ENCODE results near the gene SSMEM1.
"Not testable (repeated sequence)": the region's sequence is repeated elsewhere in the genome, so short reads cannot be mapped to it uniquely, and the experiment has no call there.

SSMEM1 gene

DNA sequence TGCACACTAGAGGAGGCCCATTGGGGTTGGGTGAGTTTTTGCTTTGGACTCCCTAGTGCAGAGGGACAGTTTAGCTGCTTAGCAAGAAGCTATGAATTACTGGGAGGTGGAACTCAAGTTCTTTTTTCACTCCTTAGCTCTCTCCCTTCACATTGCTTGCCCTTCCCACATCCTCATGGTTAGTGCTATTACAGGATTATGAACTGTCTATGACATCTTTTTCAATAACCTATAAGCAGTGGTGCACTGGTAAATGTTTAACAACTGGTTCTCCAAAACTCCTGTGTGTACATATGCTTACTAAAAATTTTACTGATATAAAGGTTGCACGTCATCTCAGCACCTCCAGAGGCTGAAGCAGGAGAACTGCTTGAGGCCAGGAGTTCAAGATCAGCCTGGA lies 6.2 kb downstream of the SSMEM1 start:
- DNase-seq = no peak

DNA sequence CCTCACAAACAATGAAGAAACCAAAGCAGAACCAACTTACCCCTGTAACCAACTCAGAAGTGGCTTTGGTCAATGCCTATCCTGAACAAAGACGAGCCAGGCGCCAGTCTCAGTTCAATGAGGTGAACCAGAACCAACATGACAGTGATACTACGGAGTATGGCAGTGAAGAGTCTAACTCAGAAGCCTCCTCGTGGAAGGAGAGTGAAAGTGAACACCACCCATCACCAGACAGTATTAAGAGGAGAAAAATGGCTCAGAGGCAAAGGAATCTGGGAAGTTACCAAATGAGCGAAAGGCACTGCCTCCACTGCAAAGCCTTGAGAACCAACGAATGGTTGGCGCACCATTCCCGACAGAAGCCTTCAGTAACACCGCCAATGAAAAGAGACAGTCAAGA lies 8.4 kb downstream of the SSMEM1 start:
- DNase-seq = no peak

DNA sequence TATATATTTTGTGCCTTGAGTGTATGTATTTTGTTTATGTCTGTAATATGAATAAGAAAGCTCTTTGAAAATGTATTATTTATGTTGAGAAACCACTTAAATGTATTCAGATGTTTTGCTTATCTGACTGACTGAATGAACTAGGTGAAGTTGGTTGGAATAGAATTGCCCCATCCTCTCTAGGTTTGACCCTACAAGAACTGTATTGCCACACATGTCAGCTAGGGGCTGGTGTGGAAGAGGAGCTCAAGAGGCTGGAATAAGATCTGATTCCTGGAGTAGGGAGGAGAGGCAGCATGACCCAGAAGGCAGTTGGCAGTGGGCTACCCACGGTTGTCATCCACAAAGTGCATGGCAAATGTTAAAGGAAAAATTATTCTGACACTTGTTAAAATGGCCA lies 9.1 kb downstream of the SSMEM1 start:
- no peak for DNase-seq

DNA sequence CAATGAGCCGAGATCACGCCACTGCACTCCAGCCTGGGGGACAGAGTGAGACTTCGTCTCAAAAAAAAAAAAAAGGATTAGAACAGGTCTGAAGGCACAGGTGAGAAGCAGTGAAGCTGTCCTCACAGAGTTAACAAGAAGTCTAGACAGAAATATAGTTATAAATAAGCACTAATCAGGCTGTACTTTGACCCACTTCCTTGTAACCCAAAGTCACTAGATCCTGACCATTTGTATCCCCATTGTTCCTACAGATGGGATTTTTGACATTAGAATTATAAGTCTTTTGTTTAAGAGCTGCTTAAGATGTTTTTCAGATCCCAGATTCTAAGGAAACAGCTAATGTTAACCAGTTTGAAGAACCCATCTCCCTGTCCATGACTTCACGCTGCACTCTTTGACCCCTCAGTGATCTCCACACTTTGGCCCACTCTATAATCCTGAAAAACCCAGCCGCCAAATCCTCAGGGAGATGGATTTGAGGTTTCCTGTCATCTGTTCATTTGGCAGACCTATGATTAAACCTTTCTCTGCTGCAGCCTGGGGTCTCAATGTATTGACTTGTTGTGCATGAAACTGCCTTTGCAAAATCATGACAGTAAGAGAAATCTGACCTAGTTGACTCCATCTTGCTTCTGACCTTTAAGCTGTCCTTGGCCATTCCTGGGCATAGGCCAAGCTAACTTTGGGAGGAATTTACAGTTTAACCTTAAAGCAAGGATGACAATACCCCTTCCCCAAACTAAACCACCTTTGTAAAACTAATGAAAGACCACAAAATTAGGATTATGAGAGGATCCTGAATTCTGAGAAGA lies 11.4 kb downstream of the SSMEM1 start:
- DNase-seq = no peak

DNA sequence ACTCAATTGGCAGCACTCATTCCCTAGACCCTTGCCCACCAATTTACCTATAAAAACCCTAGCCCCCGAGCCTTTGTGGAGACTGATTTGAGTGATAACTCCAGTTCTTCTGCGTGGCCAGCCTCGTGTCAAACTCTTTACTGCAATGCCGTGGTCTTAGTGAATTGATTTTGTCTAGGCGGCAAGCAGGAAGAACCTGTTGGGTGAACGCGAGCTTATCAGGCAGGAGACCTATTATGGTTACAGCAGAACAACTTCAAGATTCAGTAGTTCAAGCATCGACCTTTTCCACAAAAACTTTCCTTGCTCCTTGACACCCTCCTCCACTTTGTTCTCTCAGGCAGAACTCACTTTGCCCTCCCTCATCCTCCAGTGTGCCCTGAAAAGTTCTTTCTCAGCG lies 12.2 kb downstream of the SSMEM1 start:
- no peak for DNase-seq

DNA sequence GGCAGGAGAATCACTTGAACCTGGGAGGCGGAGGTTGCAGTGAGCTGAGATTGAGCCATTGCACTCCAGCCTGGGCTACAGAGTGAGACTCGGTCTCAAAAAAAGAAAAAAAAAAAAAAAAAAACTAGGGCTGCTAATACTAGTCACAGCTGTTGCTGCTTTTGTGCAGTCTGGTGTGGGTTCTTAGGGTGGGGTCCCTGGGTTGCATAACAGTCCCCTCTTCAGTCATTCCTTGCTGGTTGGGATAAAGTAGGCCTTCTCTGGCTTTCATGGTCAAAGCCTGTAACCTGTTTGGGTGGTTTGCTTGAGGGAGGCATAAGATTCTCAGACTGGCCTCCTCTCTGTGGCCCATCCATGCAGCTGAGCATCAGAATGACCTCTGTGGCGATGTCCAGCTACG lies 14.1 kb downstream of the SSMEM1 start:
- no peak for DNase-seq

DNA sequence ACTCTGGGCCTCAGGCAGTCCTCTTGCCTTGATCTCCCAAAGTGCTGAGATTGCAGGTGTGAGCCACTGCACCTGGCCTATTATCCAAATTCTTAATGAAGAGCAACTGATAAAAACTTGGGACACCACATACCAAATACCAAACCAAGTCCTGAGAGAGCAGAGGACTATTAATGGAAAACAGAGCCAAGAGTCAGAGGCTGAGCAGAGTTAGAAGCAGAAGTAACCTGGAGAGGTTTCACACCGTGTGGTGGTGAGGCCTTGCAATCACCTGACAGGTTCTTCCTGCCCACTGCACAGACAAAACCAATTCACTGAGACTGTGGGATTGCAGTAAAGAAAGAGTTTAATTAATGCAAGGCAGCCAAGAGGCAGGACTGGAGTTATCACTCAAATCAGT lies 16.0 kb downstream of the SSMEM1 start:
- no peak for DNase-seq

DNA sequence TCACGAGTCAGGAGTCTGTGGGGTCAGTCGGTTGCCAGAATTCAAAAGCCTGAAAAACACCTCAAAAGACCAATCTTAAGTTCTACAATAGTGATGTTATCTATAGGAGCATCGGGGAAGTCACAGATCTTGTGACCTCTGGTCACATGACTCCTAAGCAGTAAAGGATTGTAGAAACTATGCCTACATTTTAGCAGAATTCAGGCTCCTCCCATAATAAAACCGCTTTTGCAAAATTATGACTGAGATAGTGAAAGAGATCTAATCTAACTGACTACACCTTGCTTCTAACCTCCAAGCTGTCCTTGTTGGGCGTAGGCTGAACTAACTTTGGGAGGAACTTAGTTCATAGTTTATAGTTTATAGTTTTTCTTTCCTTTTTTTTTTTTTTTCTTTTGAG lies 16.6 kb downstream of the SSMEM1 start:
- no peak for DNase-seq

DNA sequence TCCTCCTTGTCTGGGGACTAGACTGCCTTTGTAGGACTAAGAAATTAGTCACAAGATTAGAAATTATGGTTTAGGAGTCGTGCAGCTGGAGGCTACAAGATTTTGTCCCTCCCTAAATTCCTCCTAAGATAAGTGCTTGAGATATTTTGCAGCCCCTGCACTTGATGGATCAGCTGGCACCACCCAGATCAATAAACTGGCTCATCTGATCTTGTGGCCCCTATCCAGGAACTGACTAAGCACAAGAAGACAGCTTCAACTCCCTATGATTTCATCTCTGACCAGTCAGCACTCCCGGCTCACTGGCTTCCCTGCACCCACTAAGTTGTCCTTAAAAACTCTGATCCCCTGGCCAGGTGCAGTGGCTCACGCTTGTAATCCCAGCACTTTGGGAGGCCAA lies 17.3 kb downstream of the SSMEM1 start:
- DNase-seq = not testable (repeated sequence)

DNA sequence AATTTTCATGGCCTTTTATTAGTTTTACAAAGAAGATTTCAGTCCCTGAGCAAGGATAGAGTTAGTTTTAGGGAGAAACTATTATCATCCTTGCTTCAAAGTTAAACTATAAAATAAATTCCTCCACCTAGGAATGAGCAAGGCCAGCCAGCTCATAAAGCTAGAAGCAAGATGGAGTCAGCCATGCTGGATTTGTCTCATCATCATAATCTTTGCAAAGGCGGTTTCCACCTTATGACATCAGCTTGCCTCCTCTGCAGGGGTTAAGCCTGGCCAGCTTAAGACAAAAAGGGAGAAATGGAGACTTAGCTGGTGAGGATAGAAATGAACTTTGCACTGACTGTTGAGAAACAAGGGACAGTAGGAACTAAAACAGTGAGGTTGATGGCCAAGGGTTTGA lies 18.7 kb downstream of the SSMEM1 start:
- DNase-seq = no peak

DNA sequence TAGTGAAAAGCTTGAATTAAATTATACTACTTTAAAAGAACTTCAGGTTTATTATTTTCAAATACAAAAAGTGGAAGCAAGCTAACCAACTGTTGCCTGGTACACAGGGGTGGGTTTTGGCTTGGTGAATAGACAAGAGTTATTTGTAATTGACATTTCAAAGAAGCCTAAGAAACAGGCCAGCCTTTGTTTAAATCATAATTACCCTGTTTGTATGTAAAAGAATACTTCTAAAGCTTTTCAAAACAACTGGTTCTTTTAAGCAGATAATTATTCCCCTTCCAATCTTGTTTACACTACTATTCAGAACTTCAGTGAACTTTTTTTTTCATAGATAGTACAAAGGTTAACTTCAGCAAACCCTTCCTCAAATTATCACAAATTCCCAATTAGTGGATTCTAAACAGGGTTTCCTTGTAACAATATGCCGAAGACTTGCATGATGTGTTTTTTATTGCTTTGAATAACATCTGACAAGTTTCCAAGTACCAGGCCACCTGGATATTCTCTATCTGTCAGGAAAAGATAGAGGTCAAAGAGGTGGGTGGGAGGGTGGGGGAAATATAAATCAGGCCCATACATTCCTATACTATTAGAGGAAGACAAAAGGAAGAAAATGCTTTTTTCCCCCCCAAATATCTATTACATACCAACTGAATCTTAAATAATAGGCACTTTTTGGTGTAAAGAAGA lies 20.4 kb downstream of the SSMEM1 start:
- DNase-seq = no peak

DNA sequence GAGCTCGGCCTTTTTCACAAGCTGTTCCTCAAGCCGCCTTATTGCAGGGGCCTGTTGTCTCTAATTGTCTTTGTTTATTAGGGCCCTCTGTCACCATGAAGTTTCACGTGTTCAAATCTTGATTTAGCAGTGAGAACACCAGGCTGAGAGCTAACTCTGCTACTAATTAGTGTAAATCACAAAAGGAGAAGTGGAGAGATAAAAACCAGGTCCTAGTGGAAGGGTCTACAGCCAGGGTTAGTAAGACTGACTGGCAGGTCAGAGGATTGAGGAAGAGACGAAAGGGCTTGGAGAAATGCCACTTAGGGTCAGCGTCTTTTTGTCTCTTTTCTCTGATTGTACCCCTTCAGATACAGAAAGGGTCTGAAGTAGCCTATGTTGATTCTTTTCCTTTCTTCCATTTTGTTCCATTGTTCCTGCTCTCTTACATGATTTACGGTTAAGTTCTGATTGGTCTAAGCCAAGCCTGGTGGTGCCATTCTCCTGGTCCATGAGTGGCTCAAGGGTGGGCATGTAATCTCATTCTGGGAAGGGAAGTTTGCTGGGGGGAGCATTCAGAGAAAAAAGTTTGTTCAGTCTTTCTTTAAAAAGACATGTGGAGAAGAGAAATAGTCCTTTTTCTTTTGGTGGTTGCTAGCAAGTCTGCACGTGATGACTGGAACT lies 21.3 kb downstream of the SSMEM1 start:
- DNase-seq = no peak

DNA sequence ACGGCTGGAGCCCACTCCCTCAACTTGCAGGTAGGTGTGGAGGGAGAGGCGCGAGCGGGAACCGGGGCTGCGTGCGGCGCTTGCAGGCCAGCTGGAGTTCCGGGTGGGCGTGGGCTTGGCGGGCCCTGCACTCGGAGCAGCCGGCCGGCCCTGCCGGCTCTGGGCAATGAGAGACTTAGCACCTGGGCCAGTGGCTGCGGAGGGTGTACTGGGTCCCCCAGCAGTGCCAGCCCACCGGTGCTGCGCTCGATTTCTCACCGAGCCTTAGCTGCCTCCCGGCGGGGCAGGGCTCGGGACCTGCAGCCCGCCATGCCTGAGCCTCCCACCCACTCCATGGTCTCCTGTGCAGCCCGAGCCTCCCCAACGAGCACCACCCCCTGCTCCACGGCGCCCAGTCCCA lies 22.3 kb downstream of the SSMEM1 start:
- not testable (repeated sequence) for DNase-seq

DNA sequence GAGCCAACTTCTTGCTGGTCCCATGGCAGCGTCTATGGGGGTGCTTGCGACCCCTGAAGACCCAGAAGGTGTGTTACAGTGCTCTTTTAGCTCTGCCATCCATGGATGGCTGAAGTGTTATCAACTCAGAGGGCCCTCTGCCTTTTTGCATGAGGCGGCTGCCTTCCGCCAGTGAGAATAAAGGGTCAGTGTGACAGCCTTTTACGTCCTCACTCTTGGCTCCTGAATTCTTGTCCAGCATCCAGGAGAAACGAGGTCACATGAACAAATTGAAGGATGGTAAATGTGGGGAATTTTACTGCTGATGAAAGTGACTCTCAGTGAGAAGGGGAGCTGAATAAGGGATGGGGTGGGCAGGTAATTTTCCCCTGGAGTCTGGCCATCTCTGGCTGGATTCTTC lies 24.1 kb downstream of the SSMEM1 start:
- DNase-seq = no peak

DNA sequence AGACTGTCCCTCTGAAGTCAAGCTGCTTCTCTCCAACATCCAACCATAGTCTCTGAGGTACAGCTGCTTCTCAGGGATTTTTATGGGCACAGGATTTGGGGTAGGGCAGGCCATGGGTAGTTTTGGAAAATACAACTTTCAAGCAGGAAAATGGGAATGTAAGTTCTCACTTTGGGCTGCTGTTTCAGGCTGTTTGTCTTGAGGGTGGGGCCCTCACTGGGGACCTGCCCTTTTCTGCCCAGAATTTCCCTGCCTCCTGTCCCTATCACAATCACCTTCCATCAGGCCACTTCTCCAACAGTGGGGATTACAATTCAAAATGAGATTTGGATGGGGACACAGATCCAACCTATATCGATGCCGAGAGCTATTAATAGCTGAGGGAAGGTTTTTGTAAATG lies 24.5 kb downstream of the SSMEM1 start:
- no peak for DNase-seq

DNA sequence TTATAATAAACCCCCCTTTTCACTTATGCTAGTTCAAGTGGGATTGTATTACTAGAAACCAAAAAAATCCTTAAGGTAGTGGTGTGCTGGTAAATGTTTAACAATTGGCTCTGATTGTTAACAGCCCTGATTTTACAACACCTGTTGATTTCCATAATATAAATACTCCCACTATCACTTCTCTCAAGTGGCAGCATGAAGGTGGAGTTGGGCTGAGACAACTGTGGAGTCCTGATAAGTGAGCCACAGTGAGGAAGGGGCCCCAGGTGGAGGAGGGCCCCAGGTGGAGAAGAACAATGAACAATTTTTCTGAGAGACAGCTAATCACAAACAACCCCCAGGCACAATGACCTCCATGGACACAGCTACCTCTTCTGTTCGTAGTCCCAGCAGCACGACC lies 26.4 kb downstream of the SSMEM1 start:
- DNase-seq = no peak

DNA sequence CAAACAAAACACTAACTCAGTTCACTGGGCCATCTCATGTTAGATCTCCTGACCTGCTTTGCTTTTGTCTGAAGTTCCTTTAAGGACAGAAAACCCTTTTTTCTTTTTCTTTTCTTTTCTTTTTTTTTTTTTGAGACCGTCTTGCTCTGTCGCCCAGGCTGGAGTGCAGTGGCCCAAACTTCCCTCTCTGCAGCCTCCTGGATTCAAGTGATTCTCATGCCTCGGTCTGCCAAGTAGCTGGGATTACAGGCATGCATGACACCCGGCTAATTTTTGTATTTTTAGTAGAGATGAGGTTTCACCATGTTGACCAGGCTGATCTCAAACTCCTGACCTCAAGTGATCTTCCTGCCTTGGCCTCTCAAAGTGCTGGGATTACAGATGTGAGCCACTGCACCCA lies 28.7 kb downstream of the SSMEM1 start:
- DNase-seq = not testable (repeated sequence)

DNA sequence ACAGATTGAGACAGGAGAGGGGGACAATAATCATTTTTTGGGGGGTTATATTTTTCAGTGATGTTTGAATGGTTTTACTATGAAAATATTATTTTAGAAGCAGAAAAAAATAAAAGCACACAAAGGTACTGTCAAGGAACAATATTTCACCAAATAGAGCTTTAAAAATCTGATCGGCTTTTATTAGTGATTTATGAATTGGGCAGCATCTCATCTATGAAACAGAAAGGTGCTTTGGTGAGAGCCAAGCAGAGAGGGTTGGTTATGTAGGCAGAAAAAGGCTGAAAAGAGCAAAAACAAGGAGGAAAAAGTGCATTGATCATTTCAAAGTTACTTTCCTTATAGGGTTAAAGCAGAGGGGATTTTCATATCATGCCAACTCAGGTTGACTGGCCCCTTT lies 32.6 kb downstream of the SSMEM1 start:
- DNase-seq = no peak

DNA sequence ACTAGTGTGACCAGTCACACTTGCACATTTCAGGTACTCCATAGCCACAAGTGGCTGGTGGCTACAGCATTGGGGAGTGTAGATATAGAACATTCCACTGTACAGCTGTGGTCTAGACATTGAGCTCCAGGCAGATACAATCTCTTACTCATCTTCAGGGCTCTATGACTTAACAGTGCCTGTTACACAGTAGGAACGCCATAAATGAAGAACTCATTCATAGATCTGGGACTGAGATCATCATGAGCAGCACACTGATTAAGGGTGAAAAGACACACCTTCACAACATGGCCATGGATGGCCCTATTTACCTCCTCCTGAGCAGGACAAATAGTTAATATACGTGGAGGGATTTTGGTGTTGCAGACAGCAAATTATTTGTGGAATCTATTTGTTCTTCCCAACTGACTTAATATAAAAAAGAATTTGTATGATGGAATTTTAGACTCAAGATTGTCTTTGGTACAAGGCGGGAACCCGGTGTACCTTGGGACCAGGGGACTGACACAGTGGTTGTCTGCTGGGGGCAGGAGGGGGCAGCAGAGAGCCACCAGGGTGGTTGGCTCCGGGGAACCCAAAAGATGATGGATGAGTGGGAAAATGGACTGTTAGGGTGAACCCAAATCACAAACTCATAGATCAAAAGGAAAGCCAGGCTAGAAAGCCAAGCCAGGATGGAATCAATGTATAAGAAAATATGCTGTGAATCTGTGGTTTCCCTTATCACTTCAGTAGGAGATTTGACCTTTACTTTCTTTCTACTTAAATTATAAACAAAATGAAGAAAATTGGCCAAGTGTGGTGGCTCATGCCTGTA lies 34.7 kb downstream of the SSMEM1 start:
- no peak for DNase-seq

DNA sequence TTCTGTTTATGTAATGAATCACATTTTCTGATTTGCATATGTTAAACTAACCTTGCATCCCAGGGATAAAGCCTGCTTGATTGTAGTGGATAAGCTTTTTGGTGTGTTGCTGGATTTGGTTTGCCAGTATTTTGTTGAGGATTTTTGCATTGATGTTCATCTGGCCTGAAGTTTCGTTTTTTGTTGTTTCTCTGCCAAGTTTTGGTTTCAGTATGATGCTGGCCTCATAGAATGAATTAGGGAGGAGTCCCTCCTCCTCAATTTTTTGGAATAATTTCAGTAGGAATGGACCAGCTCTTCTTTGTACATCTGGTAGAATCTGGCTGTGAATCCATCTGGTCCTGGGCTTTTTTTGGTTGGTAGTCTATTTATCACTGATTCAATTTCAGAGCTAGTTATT lies 35.8 kb downstream of the SSMEM1 start:
- DNase-seq = not testable (repeated sequence)

DNA sequence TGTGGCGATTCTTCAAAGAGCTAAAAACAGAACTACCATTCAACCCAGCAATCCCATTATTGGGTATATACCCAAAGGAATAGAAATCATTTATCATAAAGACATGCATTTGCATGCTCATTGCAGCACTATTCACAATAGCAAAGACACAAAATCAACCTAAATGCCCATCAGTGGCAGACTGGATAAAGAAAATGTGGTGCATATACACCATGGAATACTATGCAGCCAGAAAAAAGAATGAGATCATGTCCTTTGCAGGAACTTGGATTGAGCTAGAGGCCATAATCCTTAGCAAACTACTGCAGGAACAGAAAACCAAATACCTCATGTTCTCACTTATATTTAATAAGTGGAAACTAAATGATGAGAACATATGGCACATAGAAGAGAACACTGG lies 38.8 kb downstream of the SSMEM1 start:
- not testable (repeated sequence) for DNase-seq

DNA sequence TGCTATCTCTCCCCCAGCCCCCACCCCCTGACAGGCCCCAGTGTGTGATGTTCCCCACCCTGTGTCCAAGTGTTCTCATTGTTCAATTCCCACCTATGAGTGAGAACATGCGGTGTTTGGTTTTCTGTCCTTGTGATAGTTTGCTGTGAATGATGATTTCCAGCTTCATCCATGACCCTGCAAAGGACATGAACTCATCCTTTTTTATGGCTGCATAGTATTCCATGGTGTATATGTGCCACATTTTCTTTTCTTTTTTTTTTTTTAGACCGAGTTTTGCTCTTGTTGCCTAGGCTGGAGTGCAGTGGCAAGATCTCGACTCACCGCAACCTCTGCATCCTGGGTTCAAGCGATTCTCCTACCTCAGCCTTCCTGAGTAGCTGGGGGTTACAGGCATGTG lies 41.2 kb downstream of the SSMEM1 start:
- DNase-seq = not testable (repeated sequence)

DNA sequence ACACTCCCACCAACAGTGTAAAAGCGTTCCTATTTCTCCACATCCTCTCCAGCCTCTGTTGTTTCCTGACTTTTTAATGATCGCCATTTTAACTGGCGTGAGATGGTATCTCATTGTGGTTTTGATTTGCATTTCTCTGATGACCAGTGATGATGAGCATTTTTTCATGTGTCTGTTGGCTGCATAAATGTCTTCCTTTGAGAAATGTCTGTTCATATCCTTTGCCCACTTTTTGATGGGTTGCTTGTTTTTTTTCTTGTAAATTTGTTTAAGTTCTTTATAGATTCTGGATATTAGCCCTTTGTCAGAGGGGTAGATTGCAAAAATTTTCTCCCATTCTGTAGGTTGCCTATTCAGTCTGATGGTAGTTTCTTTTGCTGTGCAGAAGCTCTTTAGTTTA lies 42.0 kb downstream of the SSMEM1 start:
- not testable (repeated sequence) for DNase-seq
